K562 (cell line): Measurements from ENCODE around the gene TNFAIP3. TPM values are rescaled to one million over a fixed set of nuclear protein-coding genes. Genes with fewer than 3 reads are reported as not detected.

Experiments used
- NBN ChIP-seq: fragments of 450-650 bp; IDR thresholded peaks from 2 replicates; pipeline ENCODE4 v1.6.1; 2016; ENCODE audit warnings: low read depth, mild to moderate bottlenecking
- SMAD4 ChIP-seq: fragments of 250-450 bp; sonication (Bioruptor Pico); conservative IDR thresholded peaks from 2 replicates; pipeline ENCODE4 v1.8.0; 2021; ENCODE audit warnings: inconsistent platforms, mild to moderate bottlenecking, moderate library complexity
- ZNF668 ChIP-seq: fragments of 250-450 bp; sonication (Bioruptor Pico); IDR thresholded peaks from 2 replicates; pipeline ENCODE4 v1.8.0; 2022; ENCODE audit warnings: mild to moderate bottlenecking, inconsistent platforms
- polyA plus RNA-seq, 8 experiments: library from polyadenylated mRNA; depleted of rRNA in 4 of 8; stranded (reverse) in 5 of 8; unstranded in 3 of 8; fragments of >200 nt; fragmentation: Nextera tagmentation in 2 of 8; fragmentation: Illumina TruSeq in 1 of 8; extraction: Ambion mirVana in 2 of 8; extraction: Trizol in 1 of 8; gene quantifications; 2 replicates each; pipeline versions ENCODE4 v1.2.1 to v1.2.3, GENCODE V29; 2011 to 2014; ENCODE audit warnings: inconsistent platforms in 1 of 8, missing spikeins in 1 of 8
- total RNA-seq, 7 experiments: library from RNA; depleted of rRNA in 6 of 7; stranded (reverse); fragments of >200 nt in 6 of 7; fragmentation: Illumina TruSeq in 2 of 7; extraction: Trizol in 2 of 7; gene quantifications; 2 replicates each; pipeline versions ENCODE4 v1.2.1 to v1.2.3, GENCODE V29; 2011 to 2021; ENCODE audit warnings: low replicate concordance in 1 of 7
- TF ChIP-seq, protein P1 (sequence below): fragments of 250-450 bp; sonication (Bioruptor Pico); IDR thresholded peaks from 2 replicates; pipeline ENCODE4 v1.4.0; 2020
- TF ChIP-seq, protein P2 (sequence below): fragments of 450-650 bp; IDR thresholded peaks from 2 replicates; pipeline ENCODE4 v1.6.1; 2016; ENCODE audit warnings: mild to moderate bottlenecking, moderate library complexity
- TF ChIP-seq, protein P3 (sequence below): fragments of 250-450 bp; sonication (Bioruptor Pico); IDR thresholded peaks from 2 replicates; pipeline ENCODE4 v1.8.0; 2021; ENCODE audit warnings: mild to moderate bottlenecking, moderate library complexity
- TF ChIP-seq, protein P4 (sequence below): sonication (generic); formaldehyde crosslinking; IDR thresholded peaks from 2 replicates; pipeline ENCODE4 v1.8.1; 2023; ENCODE audit warnings: mild to moderate bottlenecking, missing genetic modification reagents

TNFAIP3 gene
- total and polyA plus RNA-seq, 9 of the 15 experiments (the other 6 are each of a cell fraction or from before 2014, with no cell fraction given): 0.79 to 17.0 (median 6.4) TPM

DNA sequence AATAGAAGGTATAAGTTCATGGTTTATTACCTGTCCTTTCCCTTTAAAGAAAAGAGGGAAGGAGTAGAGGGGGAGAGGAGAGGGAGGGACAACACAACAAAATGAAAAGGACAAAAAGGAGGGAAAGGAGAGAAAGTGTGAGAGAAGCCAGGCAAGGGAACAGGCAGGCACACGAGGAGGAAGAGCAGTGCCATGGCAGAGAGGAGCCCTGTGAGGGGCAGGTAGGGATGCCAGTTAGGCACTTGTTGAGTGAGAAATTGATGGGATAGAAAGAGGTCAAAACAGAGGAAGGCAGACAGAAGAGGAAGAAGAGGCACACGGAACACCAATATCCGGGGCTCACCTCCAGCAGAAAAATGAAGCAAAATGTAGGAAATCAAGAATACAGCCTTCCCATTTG lies 42.5 kb downstream of the TNFAIP3 start (continued):
- peak; percentile 82; the same call in 1 of the 2 replicates for TF ChIP-seq ZNF668 (CRISPR knock-in tag)
- TF ChIP-seq, protein P1, sequence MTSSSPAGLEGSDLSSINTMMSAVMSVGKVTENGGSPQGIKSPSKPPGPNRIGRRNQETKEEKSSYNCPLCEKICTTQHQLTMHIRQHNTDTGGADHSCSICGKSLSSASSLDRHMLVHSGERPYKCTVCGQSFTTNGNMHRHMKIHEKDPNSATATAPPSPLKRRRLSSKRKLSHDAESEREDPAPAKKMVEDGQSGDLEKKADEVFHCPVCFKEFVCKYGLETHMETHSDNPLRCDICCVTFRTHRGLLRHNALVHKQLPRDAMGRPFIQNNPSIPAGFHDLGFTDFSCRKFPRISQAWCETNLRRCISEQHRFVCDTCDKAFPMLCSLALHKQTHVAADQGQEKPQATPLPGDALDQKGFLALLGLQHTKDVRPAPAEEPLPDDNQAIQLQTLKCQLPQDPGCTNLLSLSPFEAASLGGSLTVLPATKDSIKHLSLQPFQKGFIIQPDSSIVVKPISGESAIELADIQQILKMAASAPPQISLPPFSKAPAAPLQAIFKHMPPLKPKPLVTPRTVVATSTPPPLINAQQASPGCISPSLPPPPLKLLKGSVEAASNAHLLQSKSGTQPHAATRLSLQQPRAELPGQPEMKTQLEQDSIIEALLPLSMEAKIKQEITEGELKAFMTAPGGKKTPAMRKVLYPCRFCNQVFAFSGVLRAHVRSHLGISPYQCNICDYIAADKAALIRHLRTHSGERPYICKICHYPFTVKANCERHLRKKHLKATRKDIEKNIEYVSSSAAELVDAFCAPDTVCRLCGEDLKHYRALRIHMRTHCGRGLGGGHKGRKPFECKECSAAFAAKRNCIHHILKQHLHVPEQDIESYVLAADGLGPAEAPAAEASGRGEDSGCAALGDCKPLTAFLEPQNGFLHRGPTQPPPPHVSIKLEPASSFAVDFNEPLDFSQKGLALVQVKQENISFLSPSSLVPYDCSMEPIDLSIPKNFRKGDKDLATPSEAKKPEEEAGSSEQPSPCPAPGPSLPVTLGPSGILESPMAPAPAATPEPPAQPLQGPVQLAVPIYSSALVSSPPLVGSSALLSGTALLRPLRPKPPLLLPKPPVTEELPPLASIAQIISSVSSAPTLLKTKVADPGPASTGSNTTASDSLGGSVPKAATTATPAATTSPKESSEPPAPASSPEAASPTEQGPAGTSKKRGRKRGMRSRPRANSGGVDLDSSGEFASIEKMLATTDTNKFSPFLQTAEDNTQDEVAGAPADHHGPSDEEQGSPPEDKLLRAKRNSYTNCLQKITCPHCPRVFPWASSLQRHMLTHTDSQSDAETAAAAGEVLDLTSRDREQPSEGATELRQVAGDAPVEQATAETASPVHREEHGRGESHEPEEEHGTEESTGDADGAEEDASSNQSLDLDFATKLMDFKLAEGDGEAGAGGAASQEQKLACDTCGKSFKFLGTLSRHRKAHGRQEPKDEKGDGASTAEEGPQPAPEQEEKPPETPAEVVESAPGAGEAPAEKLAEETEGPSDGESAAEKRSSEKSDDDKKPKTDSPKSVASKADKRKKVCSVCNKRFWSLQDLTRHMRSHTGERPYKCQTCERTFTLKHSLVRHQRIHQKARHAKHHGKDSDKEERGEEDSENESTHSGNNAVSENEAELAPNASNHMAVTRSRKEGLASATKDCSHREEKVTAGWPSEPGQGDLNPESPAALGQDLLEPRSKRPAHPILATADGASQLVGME (CRISPR knock-in tag): 0 out of 2 replicates have a peak, but pooled peaks have one; percentile 24
- TF ChIP-seq, protein P2, sequence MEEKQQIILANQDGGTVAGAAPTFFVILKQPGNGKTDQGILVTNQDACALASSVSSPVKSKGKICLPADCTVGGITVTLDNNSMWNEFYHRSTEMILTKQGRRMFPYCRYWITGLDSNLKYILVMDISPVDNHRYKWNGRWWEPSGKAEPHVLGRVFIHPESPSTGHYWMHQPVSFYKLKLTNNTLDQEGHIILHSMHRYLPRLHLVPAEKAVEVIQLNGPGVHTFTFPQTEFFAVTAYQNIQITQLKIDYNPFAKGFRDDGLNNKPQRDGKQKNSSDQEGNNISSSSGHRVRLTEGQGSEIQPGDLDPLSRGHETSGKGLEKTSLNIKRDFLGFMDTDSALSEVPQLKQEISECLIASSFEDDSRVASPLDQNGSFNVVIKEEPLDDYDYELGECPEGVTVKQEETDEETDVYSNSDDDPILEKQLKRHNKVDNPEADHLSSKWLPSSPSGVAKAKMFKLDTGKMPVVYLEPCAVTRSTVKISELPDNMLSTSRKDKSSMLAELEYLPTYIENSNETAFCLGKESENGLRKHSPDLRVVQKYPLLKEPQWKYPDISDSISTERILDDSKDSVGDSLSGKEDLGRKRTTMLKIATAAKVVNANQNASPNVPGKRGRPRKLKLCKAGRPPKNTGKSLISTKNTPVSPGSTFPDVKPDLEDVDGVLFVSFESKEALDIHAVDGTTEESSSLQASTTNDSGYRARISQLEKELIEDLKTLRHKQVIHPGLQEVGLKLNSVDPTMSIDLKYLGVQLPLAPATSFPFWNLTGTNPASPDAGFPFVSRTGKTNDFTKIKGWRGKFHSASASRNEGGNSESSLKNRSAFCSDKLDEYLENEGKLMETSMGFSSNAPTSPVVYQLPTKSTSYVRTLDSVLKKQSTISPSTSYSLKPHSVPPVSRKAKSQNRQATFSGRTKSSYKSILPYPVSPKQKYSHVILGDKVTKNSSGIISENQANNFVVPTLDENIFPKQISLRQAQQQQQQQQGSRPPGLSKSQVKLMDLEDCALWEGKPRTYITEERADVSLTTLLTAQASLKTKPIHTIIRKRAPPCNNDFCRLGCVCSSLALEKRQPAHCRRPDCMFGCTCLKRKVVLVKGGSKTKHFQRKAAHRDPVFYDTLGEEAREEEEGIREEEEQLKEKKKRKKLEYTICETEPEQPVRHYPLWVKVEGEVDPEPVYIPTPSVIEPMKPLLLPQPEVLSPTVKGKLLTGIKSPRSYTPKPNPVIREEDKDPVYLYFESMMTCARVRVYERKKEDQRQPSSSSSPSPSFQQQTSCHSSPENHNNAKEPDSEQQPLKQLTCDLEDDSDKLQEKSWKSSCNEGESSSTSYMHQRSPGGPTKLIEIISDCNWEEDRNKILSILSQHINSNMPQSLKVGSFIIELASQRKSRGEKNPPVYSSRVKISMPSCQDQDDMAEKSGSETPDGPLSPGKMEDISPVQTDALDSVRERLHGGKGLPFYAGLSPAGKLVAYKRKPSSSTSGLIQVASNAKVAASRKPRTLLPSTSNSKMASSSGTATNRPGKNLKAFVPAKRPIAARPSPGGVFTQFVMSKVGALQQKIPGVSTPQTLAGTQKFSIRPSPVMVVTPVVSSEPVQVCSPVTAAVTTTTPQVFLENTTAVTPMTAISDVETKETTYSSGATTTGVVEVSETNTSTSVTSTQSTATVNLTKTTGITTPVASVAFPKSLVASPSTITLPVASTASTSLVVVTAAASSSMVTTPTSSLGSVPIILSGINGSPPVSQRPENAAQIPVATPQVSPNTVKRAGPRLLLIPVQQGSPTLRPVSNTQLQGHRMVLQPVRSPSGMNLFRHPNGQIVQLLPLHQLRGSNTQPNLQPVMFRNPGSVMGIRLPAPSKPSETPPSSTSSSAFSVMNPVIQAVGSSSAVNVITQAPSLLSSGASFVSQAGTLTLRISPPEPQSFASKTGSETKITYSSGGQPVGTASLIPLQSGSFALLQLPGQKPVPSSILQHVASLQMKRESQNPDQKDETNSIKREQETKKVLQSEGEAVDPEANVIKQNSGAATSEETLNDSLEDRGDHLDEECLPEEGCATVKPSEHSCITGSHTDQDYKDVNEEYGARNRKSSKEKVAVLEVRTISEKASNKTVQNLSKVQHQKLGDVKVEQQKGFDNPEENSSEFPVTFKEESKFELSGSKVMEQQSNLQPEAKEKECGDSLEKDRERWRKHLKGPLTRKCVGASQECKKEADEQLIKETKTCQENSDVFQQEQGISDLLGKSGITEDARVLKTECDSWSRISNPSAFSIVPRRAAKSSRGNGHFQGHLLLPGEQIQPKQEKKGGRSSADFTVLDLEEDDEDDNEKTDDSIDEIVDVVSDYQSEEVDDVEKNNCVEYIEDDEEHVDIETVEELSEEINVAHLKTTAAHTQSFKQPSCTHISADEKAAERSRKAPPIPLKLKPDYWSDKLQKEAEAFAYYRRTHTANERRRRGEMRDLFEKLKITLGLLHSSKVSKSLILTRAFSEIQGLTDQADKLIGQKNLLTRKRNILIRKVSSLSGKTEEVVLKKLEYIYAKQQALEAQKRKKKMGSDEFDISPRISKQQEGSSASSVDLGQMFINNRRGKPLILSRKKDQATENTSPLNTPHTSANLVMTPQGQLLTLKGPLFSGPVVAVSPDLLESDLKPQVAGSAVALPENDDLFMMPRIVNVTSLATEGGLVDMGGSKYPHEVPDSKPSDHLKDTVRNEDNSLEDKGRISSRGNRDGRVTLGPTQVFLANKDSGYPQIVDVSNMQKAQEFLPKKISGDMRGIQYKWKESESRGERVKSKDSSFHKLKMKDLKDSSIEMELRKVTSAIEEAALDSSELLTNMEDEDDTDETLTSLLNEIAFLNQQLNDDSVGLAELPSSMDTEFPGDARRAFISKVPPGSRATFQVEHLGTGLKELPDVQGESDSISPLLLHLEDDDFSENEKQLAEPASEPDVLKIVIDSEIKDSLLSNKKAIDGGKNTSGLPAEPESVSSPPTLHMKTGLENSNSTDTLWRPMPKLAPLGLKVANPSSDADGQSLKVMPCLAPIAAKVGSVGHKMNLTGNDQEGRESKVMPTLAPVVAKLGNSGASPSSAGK: peak; percentile 95
- TF ChIP-seq NBN: no peak
- TF ChIP-seq SMAD4 (CRISPR knock-in tag): peak; percentile 82
- TF ChIP-seq, protein P3, sequence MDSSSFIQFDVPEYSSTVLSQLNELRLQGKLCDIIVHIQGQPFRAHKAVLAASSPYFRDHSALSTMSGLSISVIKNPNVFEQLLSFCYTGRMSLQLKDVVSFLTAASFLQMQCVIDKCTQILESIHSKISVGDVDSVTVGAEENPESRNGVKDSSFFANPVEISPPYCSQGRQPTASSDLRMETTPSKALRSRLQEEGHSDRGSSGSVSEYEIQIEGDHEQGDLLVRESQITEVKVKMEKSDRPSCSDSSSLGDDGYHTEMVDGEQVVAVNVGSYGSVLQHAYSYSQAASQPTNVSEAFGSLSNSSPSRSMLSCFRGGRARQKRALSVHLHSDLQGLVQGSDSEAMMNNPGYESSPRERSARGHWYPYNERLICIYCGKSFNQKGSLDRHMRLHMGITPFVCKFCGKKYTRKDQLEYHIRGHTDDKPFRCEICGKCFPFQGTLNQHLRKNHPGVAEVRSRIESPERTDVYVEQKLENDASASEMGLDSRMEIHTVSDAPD (CRISPR knock-in tag): peak; percentile 34; the same call in 1 of the 2 replicates
- TF ChIP-seq, protein P4, sequence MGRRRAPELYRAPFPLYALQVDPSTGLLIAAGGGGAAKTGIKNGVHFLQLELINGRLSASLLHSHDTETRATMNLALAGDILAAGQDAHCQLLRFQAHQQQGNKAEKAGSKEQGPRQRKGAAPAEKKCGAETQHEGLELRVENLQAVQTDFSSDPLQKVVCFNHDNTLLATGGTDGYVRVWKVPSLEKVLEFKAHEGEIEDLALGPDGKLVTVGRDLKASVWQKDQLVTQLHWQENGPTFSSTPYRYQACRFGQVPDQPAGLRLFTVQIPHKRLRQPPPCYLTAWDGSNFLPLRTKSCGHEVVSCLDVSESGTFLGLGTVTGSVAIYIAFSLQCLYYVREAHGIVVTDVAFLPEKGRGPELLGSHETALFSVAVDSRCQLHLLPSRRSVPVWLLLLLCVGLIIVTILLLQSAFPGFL (CRISPR knock-in tag): no peak
